IMR-90 (cell line): ENCODE data around the gene KCNAB1. TPM values are rescaled to one million over a fixed set of nuclear protein-coding genes. Genes with fewer than 3 reads are reported as not detected.
A peak's percentile ranks its signal among the peaks of the same experiment; 100 is the strongest.

Experiments used
- ATAC-seq: fragments of 200-7000 bp; cut with Tn5 transposase; 2 replicates; pipeline ENCODE4 v1.9.1; 2020; ENCODE audit warnings: low read depth, mild to moderate bottlenecking, moderate library complexity
- BruUV-seq: library from RNA; stranded (reverse); fragments of 400-500 nt; replicated peaks from 2 replicates; lab custom pipeline; 2021; lab: Mats Ljungman, UMichigan
- CTCF ChIA-PET: fragments of 300-600 bp; formaldehyde crosslinking; extraction: SDS; loops from one replicate; lab custom pipeline; 2021; ENCODE audit warnings: antibody characterized with exemption; lab: Yijun Ruan, JAX
- POLR2A ChIA-PET: fragments of 300-600 bp; sonication (Branson Sonifier 250); formaldehyde crosslinking; loops from one replicate; lab custom pipeline; 2022; ENCODE audit warnings: antibody characterized with exemption; ENCODE audit not compliant: unreplicated experiment; lab: Charles Lee
- DNase-seq: peaks from one replicate; pipeline ENCODE4 v3.0.0; 2013
- H2AFZ ChIP-seq: replicated peaks from 2 replicates; pipeline ENCODE3; 2013; ENCODE audit warnings: low read length, mild to moderate bottlenecking; ENCODE audit not compliant: poor library complexity
- H2AK5ac ChIP-seq: 2 replicates; pipeline ENCODE4 v1.6.1; 2013; ENCODE audit warnings: low read depth, low read length, inconsistent platforms
- H2AK9ac ChIP-seq: replicated peaks from 2 replicates; pipeline ENCODE3; 2013; ENCODE audit warnings: mild to moderate bottlenecking, low read depth, low read length, moderate library complexity; ENCODE audit not compliant: poor library complexity
- H2BK120ac ChIP-seq: 2 replicates; pipeline ENCODE4 v1.6.1; 2013; ENCODE audit warnings: low read depth, low read length, inconsistent platforms
- H2BK15ac ChIP-seq: 3 replicates; pipeline ENCODE4 v1.6.1; 2013; ENCODE audit warnings: low read depth, low read length, inconsistent platforms
- H2BK20ac ChIP-seq: 2 replicates; pipeline ENCODE4 v1.6.1; 2013; ENCODE audit warnings: low read depth, mild to moderate bottlenecking, inconsistent platforms, low read length, moderate library complexity
- H2BK5ac ChIP-seq: 2 replicates; pipeline ENCODE4 v1.6.1; 2013; ENCODE audit warnings: mild to moderate bottlenecking, low read depth, low read length, inconsistent platforms; ENCODE audit not compliant: poor library complexity, severe bottlenecking
- H3K14ac ChIP-seq: replicated peaks from 2 replicates; pipeline ENCODE4 v1.6.1; 2013; ENCODE audit warnings: low read depth, low read length, inconsistent platforms
- H3K18ac ChIP-seq: 2 replicates; pipeline ENCODE4 v1.6.1; 2013; ENCODE audit warnings: low read depth, low read length, control low read depth
- H3K23ac ChIP-seq: 2 replicates; pipeline ENCODE4 v1.6.1; 2013; ENCODE audit warnings: low read depth, low read length, inconsistent platforms
- H3K27ac ChIP-seq: 2 replicates; pipeline ENCODE4 v1.5.1; 2013; ENCODE audit warnings: mild to moderate bottlenecking, control low read depth, low read length; ENCODE audit not compliant: insufficient read depth
- H3K27me3 ChIP-seq: 2 replicates; pipeline ENCODE4 v1.6.1; 2013; ENCODE audit warnings: low read length; ENCODE audit not compliant: control insufficient read depth, insufficient read depth
- H3K36me3 ChIP-seq: 2 replicates; pipeline ENCODE4 v1.6.1; 2013; ENCODE audit warnings: low read length, mixed read lengths; ENCODE audit not compliant: control insufficient read depth, insufficient read depth
- H3K4ac ChIP-seq: 2 replicates; pipeline ENCODE4 v1.6.1; 2013; ENCODE audit warnings: low read depth, low read length, inconsistent platforms
- H3K4me1 ChIP-seq: 2 replicates; pipeline ENCODE4 v1.6.1; 2013; ENCODE audit warnings: low read length, mixed read lengths; ENCODE audit not compliant: control insufficient read depth, insufficient read depth
- H3K4me2 ChIP-seq: 2 replicates; pipeline ENCODE4 v1.6.1; 2013; ENCODE audit warnings: low read depth, mild to moderate bottlenecking, control low read depth, low read length, moderate library complexity
- H3K4me3 ChIP-seq: 2 replicates; pipeline ENCODE4 v1.5.1; 2013; ENCODE audit warnings: low read depth, mild to moderate bottlenecking, control low read depth, low read length, moderate library complexity; ENCODE audit not compliant: insufficient read depth
- H3K56ac ChIP-seq: 2 replicates; pipeline ENCODE4 v1.6.1; 2013; ENCODE audit warnings: low read length, inconsistent platforms; ENCODE audit not compliant: insufficient read depth; ENCODE audit errors: extremely low read depth
- H3K79me1 ChIP-seq, 2 experiments: 2 replicates each; pipeline ENCODE4 v1.6.1; 2013; ENCODE audit warnings: low read length in 2 of 2, inconsistent platforms in 1 of 2, low read depth in 1 of 2
- H3K9ac ChIP-seq: 2 replicates; pipeline ENCODE4 v1.6.1; 2013; ENCODE audit warnings: low read depth, low read length, control low read depth
- H3K9me1 ChIP-seq: 2 replicates; pipeline ENCODE4 v1.6.1; 2013; ENCODE audit warnings: low read length, inconsistent platforms; ENCODE audit not compliant: insufficient read depth
- H3K9me3 ChIP-seq: 2 replicates; pipeline ENCODE4 v1.6.1; 2013; ENCODE audit warnings: low read length; ENCODE audit not compliant: control insufficient read depth, insufficient read depth
- H4K20me1 ChIP-seq: 2 replicates; pipeline ENCODE4 v1.6.1; 2013; ENCODE audit warnings: low read length, inconsistent platforms; ENCODE audit not compliant: insufficient read depth
- H4K5ac ChIP-seq: 2 replicates; pipeline ENCODE4 v1.6.1; 2013; ENCODE audit warnings: mild to moderate bottlenecking, low read depth, low read length, control low read depth
- H4K8ac ChIP-seq, 2 experiments: 2 replicates each; pipeline ENCODE4 v1.6.1; 2013; ENCODE audit warnings: low read depth in 2 of 2, low read length in 2 of 2, control low read depth in 1 of 2, inconsistent platforms in 1 of 2
- H4K91ac ChIP-seq: 2 replicates; pipeline ENCODE4 v1.6.1; 2013; ENCODE audit warnings: low read depth, low read length, inconsistent platforms; ENCODE audit not compliant: insufficient read depth
- BHLHE40 ChIP-seq: fragments of 150-350 bp; IDR thresholded peaks from 2 replicates; pipeline ENCODE4 v1.6.1; 2016; ENCODE audit warnings: mild to moderate bottlenecking, low read depth, low read length
- CEBPB ChIP-seq: IDR thresholded peaks from 2 replicates; pipeline ENCODE4 v1.6.1; 2012; ENCODE audit warnings: low read depth, low read length, improper control_type of control experiment
- CHD1 ChIP-seq: IDR thresholded peaks from 2 replicates; pipeline ENCODE4 v1.6.1; 2012; ENCODE audit warnings: low read depth, low read length, improper control_type of control experiment
- CTCF ChIP-seq: conservative IDR thresholded peaks from 2 replicates; pipeline ENCODE4 v1.5.1; 2012; ENCODE audit warnings: mild to moderate bottlenecking, low read depth, low read length, improper control_type of control experiment
- ELK1 ChIP-seq: fragments of 150-350 bp; IDR thresholded peaks from 2 replicates; pipeline ENCODE4 v1.6.1; 2016; ENCODE audit warnings: low read depth, mild to moderate bottlenecking, low read length, moderate library complexity, borderline replicate concordance
- FOS ChIP-seq: fragments of 150-350 bp; IDR thresholded peaks from 2 replicates; pipeline ENCODE4 v1.6.1; 2016; ENCODE audit warnings: low read depth, low read length
- MAFK ChIP-seq: IDR thresholded peaks from 2 replicates; pipeline ENCODE4 v1.6.1; 2012; ENCODE audit warnings: low read depth, low read length, improper control_type of control experiment
- MXI1 ChIP-seq: IDR thresholded peaks from 2 replicates; pipeline ENCODE4 v1.6.1; 2012; ENCODE audit warnings: low read depth, mild to moderate bottlenecking, low read length, moderate library complexity, borderline replicate concordance
- NFE2L2 ChIP-seq: fragments of 150-350 bp; IDR thresholded peaks from 2 replicates; pipeline ENCODE4 v1.6.1; 2016; ENCODE audit warnings: low read depth, mild to moderate bottlenecking, low read length
- RAD21 ChIP-seq: IDR thresholded peaks from 2 replicates; pipeline ENCODE4 v1.6.1; 2012; ENCODE audit warnings: low read length, improper control_type of control experiment
- RCOR1 ChIP-seq: IDR thresholded peaks from 2 replicates; pipeline ENCODE4 v1.6.1; 2012; ENCODE audit warnings: mild to moderate bottlenecking, low read length, improper control_type of control experiment; ENCODE audit not compliant: insufficient replicate concordance
- RFX5 ChIP-seq: IDR thresholded peaks from 2 replicates; pipeline ENCODE4 v1.8.0; 2012; ENCODE audit warnings: low read depth, mild to moderate bottlenecking, low read length, moderate library complexity
- SMC3 ChIP-seq: fragments of 150-350 bp; IDR thresholded peaks from 2 replicates; pipeline ENCODE4 v1.6.1; 2016; ENCODE audit warnings: low read depth, mild to moderate bottlenecking, antibody characterized with exemption, low read length, moderate library complexity
- USF2 ChIP-seq: fragments of 150-350 bp; IDR thresholded peaks from 2 replicates; pipeline ENCODE4 v1.6.1; 2017; ENCODE audit warnings: mild to moderate bottlenecking, antibody characterized with exemption, low read length, low read depth
- whole genome bisulfite sequencing, 2 experiments: methylation state at CpG; one replicate each; pipeline versions ENCODE4 v1.1.5 to v1.1.7; 2013; ENCODE audit warnings: missing lambda C conversion rate in 2 of 2; ENCODE audit not compliant: insufficient read length in 1 of 2; ENCODE audit errors: extremely low coverage in 2 of 2; 5-methylcytosine and 5-hydroxymethylcytosine counted together
- dilution Hi-C: fragments of 300-500 bp; cut with HindIII; formaldehyde crosslinking; loops from one replicate; pipeline ENCODE4 v1.14.3; 2018; ENCODE audit warnings: low sequenced_read_pairs; ENCODE audit not compliant: unreplicated experiment
- in situ Hi-C: fragments of 300-500 bp; cut with MboI; formaldehyde crosslinking; loops from 3 replicates; pipeline ENCODE4 v1.14.3; 2019; ENCODE audit warnings: low sequenced_read_pairs, inconsistent platforms, mixed read lengths
- intact Hi-C: fragments of 100-400 bp; cut with micrococcal nuclease; formaldehyde crosslinking; loops from 2 replicates; pipeline ENCODE4 v1.10.0; 2022
- polyA plus RNA-seq, 3 experiments: library from polyadenylated mRNA; depleted of rRNA; stranded (reverse); fragments of >200 nt; gene quantifications; 2 replicates each; pipeline ENCODE4 v1.2.3, GENCODE V29; 2012; ENCODE audit warnings: low replicate concordance in 1 of 3
- total RNA-seq: library from RNA; depleted of rRNA; stranded (reverse); fragments of >200 nt; gene quantifications from 2 replicates; pipeline ENCODE4 v1.2.3, GENCODE V29; 2012

KCNAB1 gene
- total and polyA plus RNA-seq, 2 of the 4 experiments (the other 2 are of a cell fraction): under 0.01 to 0.07 TPM

- Histone ChIP-seq H3K9me1 (no peaks in the 10 kb centered on the region), H3K56ac (no peak overlapping the region), H4K20me1 (no peaks in the 10 kb centered on the region), H3K79me1 (no peaks in the 10 kb centered on the region), H3K9ac (no peak overlapping the region), H2BK120ac (no peak overlapping the region), H3K9me3 (no peaks in the 10 kb centered on the region), H3K4me3 (no peak overlapping the region), H2AK9ac (no peak overlapping the region), H4K8ac (no peak overlapping the region), H4K5ac (no peak overlapping the region), H3K14ac (no peak overlapping the region), H4K91ac (no peak overlapping the region), H2BK5ac (no peak overlapping the region), H2BK15ac (no peak overlapping the region), H3K36me3 (no peaks in the 10 kb centered on the region), H2AFZ (no peak overlapping the region), H3K18ac (no peak overlapping the region), H3K4ac (no peak overlapping the region), H2BK20ac (no peak overlapping the region), H3K4me1 (no peaks in the 10 kb centered on the region), H2AK5ac (no peak overlapping the region), H3K27me3 (no peaks in the 10 kb centered on the region; the same call in 1 of the 2 replicates), H3K4me2 (no peak overlapping the region), H3K27ac (no peak overlapping the region), H3K23ac (no peak overlapping the region)
- no CpG with 5 or more reads among the region's 5 CpGs for WGBS, 2 experiments
- TF ChIP-seq BHLHE40 (no peak), MAFK (no peak), NFE2L2 (no peak), CEBPB (no peak), MXI1 (no peak), USF2 (no peak), FOS (no peak), SMC3 (no peak), RCOR1 (no peak), CHD1 (no peak), RAD21 (no peak), RFX5 (no peak), CTCF (no peak), ELK1 (no peak)
- in situ Hi-C loops (no loop called here), dilution Hi-C loops (no loop called here), intact Hi-C loops (no loop called here)
- no TSS peak for BruUV-seq
- DNase-seq (peak; percentile 9), ATAC-seq (no peak)
- ChIA-PET POLR2A (no interaction called here), CTCF (no interaction called here)
Measured at GRCh38 chr3:156246961-156247725, 126.8 kb downstream of the KCNAB1 start.
